H9 (cell line): ENCODE measurements around the gene APLF. TPM values are rescaled to one million over a fixed set of nuclear protein-coding genes. Genes with fewer than 3 reads are reported as not detected.

Source experiments
- DNase-seq: peaks from one replicate; pipeline ENCODE4 v3.0.0-alpha.2; 2017
- H2AFZ ChIP-seq: one replicate; pipeline ENCODE4 v1.6.1; 2013; ENCODE audit warnings: mild to moderate bottlenecking, low read length, control low read depth, moderate library complexity
- H2AK5ac ChIP-seq: 2 replicates; pipeline ENCODE4 v1.6.1; 2013; ENCODE audit warnings: low read length, control low read depth, mixed read lengths; ENCODE audit not compliant: insufficient read length
- H2BK120ac ChIP-seq: one replicate; pipeline ENCODE4 v1.6.1; 2013; ENCODE audit warnings: low read depth, mild to moderate bottlenecking, low read length, control low read depth, inconsistent platforms; ENCODE audit not compliant: poor library complexity, severe bottlenecking
- H2BK12ac ChIP-seq: 2 replicates; pipeline ENCODE4 v1.6.1; 2013; ENCODE audit warnings: low read length, control low read depth, mixed read lengths, low read depth; ENCODE audit not compliant: insufficient read length
- H2BK15ac ChIP-seq: 2 replicates; pipeline ENCODE4 v1.6.1; 2013; ENCODE audit warnings: low read depth, low read length, control low read depth
- H2BK20ac ChIP-seq: one replicate; pipeline ENCODE4 v1.6.1; 2013; ENCODE audit warnings: low read depth, mild to moderate bottlenecking, low read length, control low read depth, inconsistent platforms; ENCODE audit not compliant: poor library complexity, severe bottlenecking
- H2BK5ac ChIP-seq: 2 replicates; pipeline ENCODE4 v1.6.1; 2013; ENCODE audit warnings: low read length, control low read depth, mixed read lengths; ENCODE audit not compliant: insufficient read length
- H3K14ac ChIP-seq: 2 replicates; pipeline ENCODE4 v1.6.1; 2013; ENCODE audit warnings: low read length, control low read depth; ENCODE audit not compliant: insufficient read depth
- H3K18ac ChIP-seq: 2 replicates; pipeline ENCODE4 v1.6.1; 2013; ENCODE audit warnings: low read depth, mild to moderate bottlenecking, mixed read lengths, low read length, control low read depth; ENCODE audit not compliant: insufficient read length
- H3K23ac ChIP-seq: 2 replicates; pipeline ENCODE4 v1.6.1; 2013; ENCODE audit warnings: low read length, control low read depth, mixed read lengths, low read depth; ENCODE audit not compliant: insufficient read length
- H3K23me2 ChIP-seq: 2 replicates; pipeline ENCODE4 v1.6.1; 2013; ENCODE audit warnings: low read depth, mild to moderate bottlenecking, mixed read lengths, low read length, control low read depth; ENCODE audit not compliant: insufficient read length, poor library complexity, severe bottlenecking
- H3K27ac ChIP-seq: 2 replicates; pipeline ENCODE4 v1.5.1; 2013; ENCODE audit warnings: low read length, control low read depth, mixed read lengths, low read depth; ENCODE audit not compliant: insufficient read length
- H3K27me3 ChIP-seq: 2 replicates; pipeline ENCODE4 v1.6.1; 2013; ENCODE audit warnings: low read length, control low read depth, inconsistent platforms; ENCODE audit not compliant: insufficient read depth
- H3K4ac ChIP-seq: 2 replicates; pipeline ENCODE4 v1.6.1; 2013; ENCODE audit warnings: low read depth, mild to moderate bottlenecking, control low read depth, inconsistent platforms, low read length, moderate library complexity
- H3K4me1 ChIP-seq: 2 replicates; pipeline ENCODE4 v1.6.1; 2013; ENCODE audit warnings: low read length, control low read depth, inconsistent platforms; ENCODE audit not compliant: insufficient read depth
- H3K4me2 ChIP-seq: 2 replicates; pipeline ENCODE4 v1.6.1; 2013; ENCODE audit warnings: low read length, control low read depth, mixed read lengths; ENCODE audit not compliant: insufficient read length, insufficient read depth
- H3K56ac ChIP-seq: 2 replicates; pipeline ENCODE4 v1.6.1; 2013; ENCODE audit warnings: low read depth, mild to moderate bottlenecking, mixed read lengths, low read length, control low read depth; ENCODE audit not compliant: insufficient read length
- H3K79me1 ChIP-seq: 2 replicates; pipeline ENCODE4 v1.6.1; 2013; ENCODE audit warnings: low read depth, mild to moderate bottlenecking, moderate library complexity, low read length, control low read depth, inconsistent platforms; ENCODE audit not compliant: insufficient read depth, poor library complexity, severe bottlenecking
- H3K79me2 ChIP-seq: 2 replicates; pipeline ENCODE4 v1.6.1; 2013; ENCODE audit warnings: low read length, control low read depth, inconsistent platforms; ENCODE audit not compliant: insufficient read depth
- H3K9ac ChIP-seq: 2 replicates; pipeline ENCODE4 v1.6.1; 2013; ENCODE audit warnings: low read length, control low read depth, mixed read lengths; ENCODE audit not compliant: insufficient read length; ENCODE audit errors: extremely low read depth
- H3K9me3 ChIP-seq: one replicate; pipeline ENCODE4 v1.6.1; 2013; ENCODE audit warnings: low read depth, low read length, inconsistent platforms; ENCODE audit not compliant: control insufficient read depth
- H3T11ph ChIP-seq: one replicate; pipeline ENCODE4 v1.6.1; 2013; ENCODE audit warnings: mild to moderate bottlenecking, low read length, control low read depth, inconsistent platforms
- H4K20me1 ChIP-seq: one replicate; pipeline ENCODE4 v1.6.1; 2013; ENCODE audit not compliant: control insufficient read depth, insufficient read length, insufficient read depth
- H4K5ac ChIP-seq: 2 replicates; pipeline ENCODE4 v1.6.1; 2013; ENCODE audit warnings: low read depth, mild to moderate bottlenecking, mixed read lengths, low read length, control low read depth; ENCODE audit not compliant: insufficient read length
- H4K8ac ChIP-seq: replicated peaks from 2 replicates; pipeline ENCODE4 v1.6.1; 2013; ENCODE audit warnings: low read length, control low read depth, mixed read lengths, low read depth; ENCODE audit not compliant: insufficient read length
- H4K91ac ChIP-seq: 2 replicates; pipeline ENCODE4 v1.6.1; 2013; ENCODE audit warnings: low read depth, mild to moderate bottlenecking, moderate library complexity, mixed read lengths, low read length, control low read depth; ENCODE audit not compliant: insufficient read length
- H3K27ac Mint-ChIP-seq, 3 experiments: 2 replicates in 2 of 3; 3 replicates in 1 of 3; pipeline ENCODE4 v1.8.0; 2020 to 2021; ENCODE audit warnings: mixed read lengths in 3 of 3, mild to moderate bottlenecking in 1 of 3, moderate library complexity in 1 of 3
- H3K27me3 Mint-ChIP-seq: 2 replicates; pipeline ENCODE4 v1.8.0; 2021; ENCODE audit warnings: low read depth, mild to moderate bottlenecking, moderate library complexity, mixed read lengths
- H3K36me3 Mint-ChIP-seq, 3 experiments: 2 replicates in 2 of 3; 3 replicates in 1 of 3; pipeline ENCODE4 v1.8.0; 2020 to 2021; ENCODE audit warnings: low read depth in 3 of 3, mixed read lengths in 3 of 3; ENCODE audit not compliant: insufficient read depth in 1 of 3
- H3K4me1 Mint-ChIP-seq, 2 experiments: 2 replicates each; pipeline ENCODE4 v1.8.0; 2020; ENCODE audit warnings: mixed read lengths in 2 of 2
- H3K4me3 Mint-ChIP-seq, 2 experiments: 2 replicates in 1 of 2; 3 replicates in 1 of 2; pipeline ENCODE4 v1.8.0; 2020 to 2021; ENCODE audit warnings: mild to moderate bottlenecking in 2 of 2, mixed read lengths in 2 of 2, moderate library complexity in 1 of 2
- H3K9me3 Mint-ChIP-seq, 2 experiments: 2 replicates in 1 of 2; 3 replicates in 1 of 2; pipeline ENCODE4 v1.8.0; 2020; ENCODE audit warnings: mild to moderate bottlenecking in 2 of 2, mixed read lengths in 2 of 2, moderate library complexity in 1 of 2
- CTCF ChIP-seq: fragments of 200-600 bp; sonication (generic); conservative IDR thresholded peaks from 3 replicates; pipeline ENCODE4 v1.8.0; 2021; ENCODE audit warnings: antibody characterized with exemption, mild to moderate bottlenecking
- WGBS: extraction: QIAGEN DNeasy Blood & Tissue Kit; methylation state at CpG from one replicate; pipeline ENCODE4 v1.1.7; 2013; ENCODE audit warnings: missing lambda C conversion rate, low lambda C conversion rate, mixed read lengths; ENCODE audit not compliant: insufficient read length; ENCODE audit errors: extremely low coverage; 5-methylcytosine and 5-hydroxymethylcytosine counted together
- total RNA-seq: library from RNA; stranded (reverse); gene quantifications from 2 replicates; pipeline ENCODE4 v1.2.1, GENCODE V29; 2021

The APLF gene
- total RNA-seq, 1 experiment from 2014 or later, result 3.7 TPM

DNA sequence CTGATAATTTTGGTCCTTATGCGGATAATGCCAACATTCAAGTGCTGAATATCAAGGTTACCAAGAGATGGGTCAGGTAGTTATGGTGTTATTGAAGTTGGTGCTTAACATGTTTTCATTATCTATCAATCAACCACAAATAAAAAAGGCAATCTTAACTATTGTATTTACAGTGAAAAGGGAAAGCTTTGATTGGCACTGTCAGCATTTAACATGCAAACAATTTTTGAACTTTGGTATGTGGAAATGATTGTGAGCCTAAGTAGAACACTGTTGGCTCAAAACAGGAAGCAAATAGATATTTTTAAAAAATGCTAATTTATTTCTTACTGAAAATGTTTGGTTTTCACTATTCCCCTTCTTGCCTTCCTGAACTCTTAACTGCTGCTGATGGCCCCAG, 21.9 kb downstream of the APLF start:
- Histone ChIP-seq H3K79me1 (no peaks in the 10 kb centered on the region), H2BK15ac (no peak overlapping the region), H3K14ac (no peak overlapping the region), H3K79me2 (no peaks in the 10 kb centered on the region), H3K9me3 (no peaks in the 10 kb centered on the region), H3K4me1 (no peaks in the 10 kb centered on the region), H4K8ac (no peak overlapping the region), H3K18ac (no peak overlapping the region), H3K23ac (no peak overlapping the region), H4K20me1 (no peaks in the 10 kb centered on the region), H2BK120ac (no peak overlapping the region), H2BK5ac (no peak overlapping the region), H4K5ac (no peak overlapping the region), H2AFZ (no peak overlapping the region), H3K9ac (no peak overlapping the region), H3K4me2 (no peak overlapping the region), H3K4ac (no peak overlapping the region), H2BK20ac (no peak overlapping the region), H2AK5ac (no peak overlapping the region), H3K23me2 (no peaks in the 10 kb centered on the region), H2BK12ac (no peak overlapping the region), H3K56ac (no peak overlapping the region), H3T11ph (no peak overlapping the region), H4K91ac (no peak overlapping the region), H3K27ac (no peak overlapping the region), H3K27me3 (no peaks in the 10 kb centered on the region)
- Mint-ChIP-seq H3K27ac (no peak overlapping the region; a peak in 1 of 7 replicates), H3K36me3 (peaks cover 2 to 9% (median 3%) of the 10 kb centered on the region in 3 experiments; a peak in 3 of 7 replicates), H3K4me3 (no peak overlapping the region), H3K27me3 (no peaks in the 10 kb centered on the region), H3K9me3 (peaks cover 0 to 4% of the 10 kb centered on the region in 2 experiments; a peak in 2 of 5 replicates), H3K4me1 (no peaks in the 10 kb centered on the region)
- DNase-seq, result no peak
- TF ChIP-seq CTCF, result no peak
- no CpG with 5 or more reads among the region's 1 CpG for WGBS
